ENCODE measurements around the gene ANKRD63.

DNA sequence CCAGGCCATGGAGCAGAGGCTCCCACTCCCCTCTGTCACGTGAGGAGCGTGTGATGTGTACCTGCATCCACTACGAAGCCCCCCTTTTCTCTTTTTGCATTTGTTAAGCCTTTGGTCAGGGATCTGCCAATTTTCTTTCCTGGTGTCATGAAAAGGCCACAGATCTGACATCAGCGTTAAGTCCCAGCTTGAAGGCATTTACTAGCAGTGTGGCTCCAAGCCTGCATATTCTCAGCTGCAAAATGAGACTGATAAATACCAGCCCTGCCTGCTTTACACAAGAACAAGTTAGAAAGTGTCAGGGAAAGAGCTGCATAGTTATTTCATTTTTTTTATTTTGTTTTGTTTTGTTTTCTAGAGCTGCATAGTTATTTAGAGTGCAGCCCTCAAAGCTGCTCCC lies 2.3 kb upstream of the ANKRD63 start:
- TF ChIP-seq CTCF (IDR thresholded peaks at IDR 0.05; ENCODE audit: low read length) (no peak), EZH2 (IDR thresholded peaks at IDR 0.05; ENCODE audit: borderline replicate concordance, low read length) (no peak)
